HG02870 (cell line): Measurements from ENCODE around the gene NKX2-2.

ENCODE experiments used
- ATAC-seq: cut with Tn5 transposase; IDR thresholded peaks from one replicate; pipeline ENCODE4 v1.9.1; 2021; ENCODE audit warnings: mild to moderate bottlenecking, moderate library complexity; ENCODE audit not compliant: unreplicated experiment

NKX2-2 gene

GRCh38 chr20:21522481-21523280, 8.8 kb upstream of the NKX2-2 start:
- ATAC-seq, result no peak

- no peak for ATAC-seq
These were observed 8.0 kb upstream of the NKX2-2 start for GRCh38 chr20:21521596-21522480.

- no peak for ATAC-seq
These were observed 7.1 kb upstream of the NKX2-2 start for GRCh38 chr20:21520702-21521595.

DNA sequence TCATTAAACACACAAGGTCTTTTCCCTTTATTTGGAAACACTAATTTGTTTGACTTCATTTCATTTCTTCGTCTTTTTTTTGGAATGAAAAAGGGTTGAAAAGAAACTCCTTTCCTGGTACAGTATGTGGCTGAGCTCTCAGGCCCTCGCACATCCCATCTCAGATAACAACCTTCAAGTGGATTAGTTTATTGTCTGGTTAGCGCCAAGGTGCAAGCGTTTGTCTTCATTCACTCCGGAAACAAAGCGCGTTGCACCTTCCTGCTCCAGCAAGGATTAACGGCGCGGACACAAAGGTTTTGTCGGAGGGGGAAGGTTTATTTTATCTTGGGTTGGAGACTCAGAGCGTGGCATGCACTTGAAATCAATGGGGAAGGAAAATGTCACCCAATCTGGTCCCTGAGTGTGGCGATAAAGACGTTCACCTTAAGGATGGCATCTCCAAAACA, 5.3 kb upstream of the NKX2-2 start:
- ATAC-seq, result no peak

DNA sequence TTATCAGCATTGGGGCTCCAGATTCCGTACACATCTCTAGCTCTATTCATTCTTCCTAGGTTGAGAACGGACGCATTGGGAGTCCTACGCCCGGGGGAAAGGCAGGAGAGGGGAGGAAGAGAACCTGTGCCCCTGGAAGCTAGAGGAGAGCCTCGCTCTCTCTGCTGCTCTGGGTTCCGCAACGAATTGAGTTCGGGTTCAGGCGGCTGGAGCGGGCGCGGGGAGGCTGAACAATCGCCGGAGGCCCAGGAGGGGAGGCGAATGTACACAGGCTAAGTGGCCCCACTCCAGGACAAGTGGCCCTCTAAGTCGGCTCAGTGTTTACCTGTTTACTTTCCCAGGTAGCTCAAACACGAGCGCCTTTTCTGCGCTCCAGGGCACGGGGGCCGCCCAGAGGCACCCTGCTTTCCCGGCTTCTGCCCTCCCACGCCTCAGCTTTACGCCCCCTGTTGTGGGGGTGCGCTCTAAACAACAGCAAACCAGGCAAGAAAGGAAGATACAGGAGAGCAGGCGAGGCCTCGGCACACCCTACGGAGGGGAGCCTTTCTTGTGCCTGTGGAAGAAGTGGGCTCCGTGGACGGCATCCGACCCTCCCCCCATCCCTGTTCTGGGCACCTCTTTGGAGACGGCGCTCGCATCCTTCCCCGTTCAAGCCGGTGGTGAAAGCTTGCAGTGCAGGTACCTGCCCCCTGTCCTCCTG, 4.6 kb upstream of the NKX2-2 start:
- no peak for ATAC-seq

DNA sequence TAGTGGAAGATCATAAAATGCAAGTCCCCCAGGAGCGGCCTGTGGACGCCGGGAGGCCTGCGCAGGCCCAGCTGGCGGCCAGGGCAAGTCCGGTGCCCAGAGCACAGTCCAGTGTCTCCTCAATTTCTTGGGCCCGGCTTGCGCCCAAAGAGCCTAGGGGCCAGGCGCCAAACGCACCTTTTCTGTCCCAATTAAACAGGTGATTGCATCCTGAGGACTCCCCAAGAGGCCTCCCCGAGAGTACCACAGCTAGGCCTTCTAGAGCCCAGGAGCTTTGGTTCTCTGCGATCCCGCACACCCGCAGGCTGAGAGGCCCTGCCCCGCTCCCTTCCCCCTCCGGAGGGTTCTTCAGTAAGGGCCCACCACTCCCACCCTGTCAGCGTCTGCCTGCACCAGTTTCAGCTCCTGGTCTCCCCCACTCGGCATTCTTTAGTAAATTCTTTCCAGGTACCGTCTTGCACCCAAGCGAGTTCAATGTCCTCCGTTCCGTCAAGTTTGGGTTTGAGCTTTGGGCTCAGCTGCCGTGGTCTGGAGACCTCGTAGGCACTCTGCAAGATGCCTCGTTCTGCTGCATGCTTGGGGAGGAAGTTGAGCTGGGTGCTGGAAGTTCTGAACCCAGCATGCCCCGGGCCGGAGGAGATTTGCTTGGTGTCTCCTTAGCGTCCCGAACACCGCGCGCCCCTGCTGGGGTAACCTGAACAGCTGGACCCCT, 3.9 kb upstream of the NKX2-2 start:
- no peak for ATAC-seq

- no peak for ATAC-seq
These were observed 3.1 kb upstream of the NKX2-2 start for GRCh38 chr20:21516861-21517565.

DNA sequence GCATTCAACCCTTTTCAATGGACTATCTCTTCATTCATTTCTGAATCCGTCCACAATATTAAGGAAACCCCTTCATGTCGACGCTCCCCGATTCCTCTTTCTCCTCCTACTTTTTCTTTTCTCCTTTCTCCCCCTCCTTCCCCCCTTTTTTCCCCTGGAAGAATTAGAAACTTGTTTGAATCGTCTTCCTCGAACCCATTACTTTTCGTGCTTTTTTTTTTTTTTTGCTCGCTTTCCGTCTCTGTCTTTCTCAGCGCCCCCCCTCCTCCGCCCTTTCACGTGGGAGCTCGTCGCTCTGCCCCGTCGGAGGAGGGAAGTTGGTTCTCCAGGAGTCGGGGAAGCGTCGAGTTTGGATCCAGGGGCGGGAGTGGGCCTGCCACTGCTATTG, 2.3 kb upstream of the NKX2-2 start:
- no peak for ATAC-seq

- ATAC-seq, result no peak
These were observed 1.7 kb upstream of the NKX2-2 start for GRCh38 chr20:21515300-21516179.

GRCh38 chr20:21514553-21515251, 838 bp upstream of the NKX2-2 start:
- ATAC-seq, result no peak

DNA sequence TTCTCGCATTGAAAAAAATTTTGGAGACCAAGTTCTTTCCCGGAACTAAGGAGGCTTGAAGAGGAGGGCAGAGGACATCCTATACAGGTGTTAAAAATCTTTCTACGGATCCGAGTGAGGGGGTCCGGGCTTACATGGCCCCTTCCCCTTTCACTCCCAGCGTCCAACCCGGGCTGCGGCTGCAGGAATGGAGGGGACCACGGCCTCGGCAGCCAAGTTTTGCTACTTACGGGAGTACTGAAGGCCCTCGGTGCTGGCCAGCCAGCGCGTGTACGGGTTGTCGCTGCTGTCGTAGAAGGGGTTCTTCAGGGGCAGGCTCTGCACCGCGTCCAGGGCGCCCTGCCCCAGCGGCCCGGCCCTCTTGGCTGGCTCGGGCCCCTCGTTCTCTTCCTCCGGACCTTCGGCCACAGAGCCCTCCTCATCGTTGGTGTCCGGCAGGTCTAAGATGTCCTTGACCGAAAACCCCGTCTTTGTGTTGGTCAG, 642 bp downstream of the NKX2-2 start:
- no peak for ATAC-seq

- no peak for ATAC-seq
These were observed 1.2 kb downstream of the NKX2-2 start for GRCh38 chr20:21512634-21513180.

GRCh38 chr20:21511850-21512633, 1.8 kb downstream of the NKX2-2 start:
- no peak for ATAC-seq

DNA sequence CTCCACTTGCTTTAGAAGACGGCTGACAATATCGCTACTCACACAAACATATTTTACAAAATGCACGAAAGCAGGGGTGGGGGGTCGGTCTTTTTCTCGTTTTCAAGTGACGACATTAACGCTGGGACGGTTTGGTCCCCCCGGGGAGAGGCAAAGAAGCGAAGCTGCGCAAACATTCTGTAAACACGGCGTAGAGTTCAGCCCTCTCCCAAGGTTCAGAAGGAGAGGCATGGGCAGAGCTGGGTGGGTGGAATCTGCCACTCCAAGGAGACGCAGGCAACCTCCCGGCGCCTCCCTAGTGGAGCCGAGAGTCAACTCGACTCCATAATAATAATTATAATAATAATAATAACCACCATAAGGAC, 2.4 kb downstream of the NKX2-2 start:
- no peak for ATAC-seq

DNA sequence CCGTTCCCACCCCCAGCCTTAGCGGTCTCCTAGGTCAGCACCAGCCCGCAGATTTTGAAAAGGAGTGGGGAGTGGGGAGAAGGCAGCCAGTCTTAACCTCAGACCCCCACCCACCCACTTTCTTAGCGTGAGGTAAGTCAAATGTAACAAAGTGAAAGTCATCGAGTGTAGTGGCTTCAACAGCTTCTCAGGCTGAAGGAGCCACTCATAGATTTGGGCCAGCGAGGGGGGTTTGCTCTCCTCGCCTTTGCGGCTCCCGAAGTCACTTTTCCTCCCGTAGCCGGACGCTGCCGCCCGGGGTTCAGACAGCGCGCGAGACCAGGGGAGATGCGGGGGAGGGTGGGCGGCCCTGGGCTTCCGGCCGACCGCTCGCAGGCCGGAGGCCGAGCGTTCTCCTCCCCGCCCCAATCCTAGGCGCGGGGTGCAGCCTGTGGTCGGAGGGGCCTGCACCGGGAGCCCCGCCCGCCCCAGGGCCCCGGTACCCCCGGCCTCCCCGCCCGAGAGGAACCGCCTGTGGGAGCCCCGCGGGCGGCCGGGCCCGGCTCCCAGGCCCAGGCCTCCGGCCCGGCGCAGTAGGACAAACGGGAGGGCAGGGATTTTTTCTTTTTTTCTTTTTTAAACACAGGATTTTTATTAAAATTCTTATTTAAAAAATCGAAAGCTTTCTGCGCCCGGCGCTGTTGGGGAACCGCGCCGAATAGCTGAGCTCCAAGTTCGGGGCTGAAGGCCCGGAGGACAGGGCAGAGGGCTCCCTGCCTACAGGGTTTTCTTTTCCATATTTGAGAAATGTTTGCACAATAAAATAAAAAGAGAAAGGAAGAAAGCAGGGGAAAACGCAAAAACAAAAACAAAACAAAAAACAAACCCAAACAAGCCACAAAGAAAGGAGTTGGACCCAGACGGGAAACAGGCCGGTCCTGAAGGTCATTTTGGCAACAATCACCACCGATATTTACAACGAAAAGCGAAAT, 3.2 kb downstream of the NKX2-2 start:
- ATAC-seq, result no peak
